Measurements from ENCODE around the gene CGB5. TPM values are rescaled to one million over a fixed set of nuclear protein-coding genes. Genes with fewer than 3 reads are reported as not detected.

Gene CGB5
- total RNA-seq, 1 donor from 2014 or later, result not detected

- Histone ChIP-seq H3K36me3 (peaks cover 6 to 77% of the 10 kb centered on the region in 2 donors), H3K27ac (no peak overlapping the region)
- intact Hi-C loops (cut with DNase I), result no loop called here
These were observed 36.7 kb upstream of the CGB5 start for GRCh38 chr19:49006905-49007304.

GRCh38 chr19:49009828-49010227, 33.8 kb upstream of the CGB5 start:
- no peak for DNase-seq (ENCODE audit: extremely low spot score in 2 of 2)
- intact Hi-C loops (cut with DNase I), result no loop called here
- Histone ChIP-seq H3K4me3 (no peak overlapping the region), H3K27ac (no peak overlapping the region), H3K4me1 (no peaks in the 10 kb centered on the region), H3K27me3 (no peaks in the 10 kb centered on the region), H3K9me3 (no peaks in the 10 kb centered on the region), H3K36me3 (peaks cover 0 to 68% of the 10 kb centered on the region in 2 donors)
- TF ChIP-seq POLR2A (IDR thresholded peaks at IDR 0.05) (no peak), POLR2AphosphoS5 (IDR thresholded peaks at IDR 0.05; ENCODE audit: insufficient read depth in 1 of 2, low read depth in 1 of 2) (no peak), CTCF (IDR thresholded peaks at IDR 0.05) (no peak)

More at GRCh38 chr19:49006905-49007304, 36.7 kb upstream of the CGB5 start:
- no peaks in the 10 kb centered on the region for H3K27me3 ChIP-seq
- no peak for TF ChIP-seq CTCF (IDR thresholded peaks at IDR 0.05)
- TF ChIP-seq POLR2AphosphoS5 (IDR thresholded peaks at IDR 0.05; ENCODE audit: insufficient read depth in 1 of 2, low read depth in 1 of 2), result no peak
- TF ChIP-seq POLR2A (IDR thresholded peaks at IDR 0.05), result no peak
- no peak overlapping the region for H3K4me3 ChIP-seq
- DNase-seq (ENCODE audit: extremely low spot score in 2 of 2), result no peak
- H3K9me3 ChIP-seq, result no peaks in the 10 kb centered on the region
- no peaks in the 10 kb centered on the region for H3K4me1 ChIP-seq

- no peaks in the 10 kb centered on the region for H3K27me3 ChIP-seq
- no peak for TF ChIP-seq CTCF (IDR thresholded peaks at IDR 0.05)
- no peak for TF ChIP-seq POLR2A (IDR thresholded peaks at IDR 0.05)
- TF ChIP-seq POLR2AphosphoS5 (IDR thresholded peaks at IDR 0.05; ENCODE audit: insufficient read depth in 1 of 2, low read depth in 1 of 2), result no peak
- H3K4me1 ChIP-seq, result no peaks in the 10 kb centered on the region
- no peak overlapping the region for H3K27ac ChIP-seq
- peaks cover 0 to 68% of the 10 kb centered on the region in 2 donors for H3K36me3 ChIP-seq
- intact Hi-C loops (cut with DNase I), result no loop called here
- no peak overlapping the region for H3K4me3 ChIP-seq
- no peak for DNase-seq (ENCODE audit: extremely low spot score in 2 of 2)
- no peaks in the 10 kb centered on the region for H3K9me3 ChIP-seq
These were observed 33.2 kb upstream of the CGB5 start for GRCh38 chr19:49010453-49010852.

GRCh38 chr19:49011194-49011593, 32.5 kb upstream of the CGB5 start:
- H3K27ac ChIP-seq, result no peak overlapping the region
- no peaks in the 10 kb centered on the region for H3K27me3 ChIP-seq
- H3K36me3 ChIP-seq, result peaks cover 0 to 63% of the 10 kb centered on the region in 2 donors
- no peaks in the 10 kb centered on the region for H3K4me1 ChIP-seq
- intact Hi-C loops (cut with DNase I), result no loop called here
- H3K4me3 ChIP-seq, result no peak overlapping the region
- H3K9me3 ChIP-seq, result no peaks in the 10 kb centered on the region
- DNase-seq (ENCODE audit: extremely low spot score in 2 of 2), result no peak
- TF ChIP-seq POLR2A (IDR thresholded peaks at IDR 0.05) (no peak), POLR2AphosphoS5 (IDR thresholded peaks at IDR 0.05; ENCODE audit: insufficient read depth in 1 of 2, low read depth in 1 of 2) (no peak), CTCF (IDR thresholded peaks at IDR 0.05) (no peak)

GRCh38 chr19:49014123-49014869, 29.4 kb upstream of the CGB5 start:
- H3K9me3 ChIP-seq, result no peaks in the 10 kb centered on the region
- intact Hi-C loops (cut with DNase I), result no loop called here
- no peak for DNase-seq (ENCODE audit: extremely low spot score in 2 of 2)
- no peak overlapping the region for H3K27ac ChIP-seq
- TF ChIP-seq CTCF (IDR thresholded peaks at IDR 0.05) (no peak), POLR2A (IDR thresholded peaks at IDR 0.05) (no peak), POLR2AphosphoS5 (IDR thresholded peaks at IDR 0.05; ENCODE audit: insufficient read depth in 1 of 2, low read depth in 1 of 2) (no peak)
- H3K27me3 ChIP-seq, result peaks cover 2% of the 10 kb centered on the region
- H3K4me1 ChIP-seq, result peaks cover 20% of the 10 kb centered on the region
- no peak overlapping the region for H3K4me3 ChIP-seq
- H3K36me3 ChIP-seq, result peaks cover 0 to 45% of the 10 kb centered on the region in 2 donors

Measured in vagina (tissue), 2 donors.